PC-9 (cell line): ENCODE measurements around the gene YWHAG. TPM values are rescaled to one million over a fixed set of nuclear protein-coding genes. Genes with fewer than 3 reads are reported as not detected.
"Not testable (repeated sequence)": the region's sequence is repeated elsewhere in the genome, so short reads cannot be mapped to it uniquely, and the experiment has no call there.

Source experiments
- BruUV-seq: library from RNA; stranded (reverse); fragments of 400-500 nt; replicated peaks from 2 replicates; lab custom pipeline; 2021; lab: Mats Ljungman, UMichigan
- CTCF ChIA-PET: fragments of 300-600 bp; sonication (Branson Sonifier 250); formaldehyde crosslinking; loops from one replicate; lab custom pipeline; 2022; ENCODE audit warnings: antibody characterized with exemption; lab: Charles Lee
- POLR2A ChIA-PET: fragments of 300-600 bp; sonication (Branson Sonifier 250); formaldehyde crosslinking; loops from one replicate; lab custom pipeline; 2022; ENCODE audit warnings: antibody characterized with exemption; ENCODE audit not compliant: unreplicated experiment; lab: Charles Lee
- DNase-seq, 2 experiments: peaks; one replicate each; pipeline versions ENCODE4 v3.0.0 to v3.0.0-alpha.2; 2015 to 2022; ENCODE audit warnings: mixed read lengths in 1 of 2
- H2AFZ ChIP-seq: fragments of 200-600 bp; sonication (generic); 2 replicates; pipeline ENCODE4 v1.8.1; 2017; ENCODE audit warnings: antibody characterized with exemption
- H3F3A ChIP-seq: fragments of 200-600 bp; sonication (generic); 2 replicates; pipeline ENCODE4 v1.8.1; 2017; ENCODE audit warnings: antibody characterized with exemption, mild to moderate bottlenecking, low read depth; ENCODE audit not compliant: insufficient read depth
- H3K27ac ChIP-seq: fragments of 200-600 bp; sonication (generic); 2 replicates; pipeline ENCODE4 v1.6.1; 2016; ENCODE audit warnings: mixed run types
- H3K27me3 ChIP-seq: fragments of 200-600 bp; sonication (generic); 2 replicates; pipeline ENCODE4 v1.6.1; 2016; ENCODE audit warnings: low read depth, mixed run types; ENCODE audit not compliant: insufficient read depth
- H3K36me3 ChIP-seq: fragments of 200-600 bp; sonication (generic); 2 replicates; pipeline ENCODE4 v1.6.1; 2016; ENCODE audit warnings: low read depth, mixed run types
- H3K4me1 ChIP-seq: fragments of 200-600 bp; sonication (generic); replicated peaks from 2 replicates; pipeline ENCODE4 v1.6.1; 2016; ENCODE audit warnings: mixed run types; ENCODE audit not compliant: insufficient read depth
- H3K4me2 ChIP-seq: fragments of 200-600 bp; sonication (generic); 2 replicates; pipeline ENCODE4 v1.6.1; 2017; ENCODE audit warnings: mixed run types
- H3K4me3 ChIP-seq: fragments of 200-600 bp; sonication (generic); 2 replicates; pipeline ENCODE4 v1.6.1; 2016; ENCODE audit warnings: mixed run types
- H3K79me2 ChIP-seq: fragments of 200-600 bp; sonication (generic); 2 replicates; pipeline ENCODE4 v1.6.1; 2017; ENCODE audit warnings: low read depth, mixed run types
- H3K9me2 ChIP-seq: fragments of 200-600 bp; sonication (generic); 2 replicates; pipeline ENCODE4 v1.8.1; 2017; ENCODE audit warnings: mild to moderate bottlenecking; ENCODE audit not compliant: insufficient read depth
- H3K9me3 ChIP-seq: fragments of 200-600 bp; sonication (generic); 2 replicates; pipeline ENCODE4 v1.8.1; 2016; ENCODE audit warnings: low read depth; ENCODE audit not compliant: insufficient read depth
- H4K20me1 ChIP-seq: fragments of 200-600 bp; sonication (generic); 2 replicates; pipeline ENCODE4 v1.8.1; 2017; ENCODE audit not compliant: insufficient read depth
- CTCF ChIP-seq: fragments of 200-600 bp; sonication (generic); conservative IDR thresholded peaks from 2 replicates; pipeline ENCODE4 v1.6.1; 2017; ENCODE audit warnings: mixed run types, antibody characterized with exemption, mild to moderate bottlenecking, moderate library complexity
- EZH2 ChIP-seq: fragments of 200-600 bp; sonication (generic); IDR thresholded peaks from 2 replicates; pipeline ENCODE4 v1.8.0; 2017; ENCODE audit warnings: antibody characterized with exemption, low read depth
- intact Hi-C: fragments of 100-400 bp; cut with micrococcal nuclease; formaldehyde crosslinking; loops from one replicate; pipeline ENCODE4 v1.10.0; 2022; ENCODE audit not compliant: unreplicated experiment
- total RNA-seq: library from RNA; stranded (reverse); gene quantifications from 2 replicates; pipeline ENCODE4 v1.2.3, GENCODE V29; 2021

YWHAG gene
- total RNA-seq, 1 experiment from 2014 or later: 250 TPM

- TF ChIP-seq CTCF: no peak
- no peak for TF ChIP-seq EZH2
- H4K20me1 ChIP-seq: no peaks in the 10 kb centered on the region
- peak overlapping the region; percentile 6; the same call in 1 of the 2 replicates for H3K4me2 ChIP-seq
- ChIA-PET POLR2A (no interaction called here), CTCF (interaction anchor here (1.3 to 1.4 kb wide), 2 partner anchors 13 to 19 kb away, joined by 4 to 5 read pairs; no protein-coding TSS in a partner anchor)
- H3K36me3 ChIP-seq: no peaks in the 10 kb centered on the region
- H3K9me2 ChIP-seq: no peaks in the 10 kb centered on the region
- H2AFZ ChIP-seq: no peak overlapping the region
- H3K27ac ChIP-seq: no peak overlapping the region
- H3K4me1 ChIP-seq: peaks cover 24% of the 10 kb centered on the region
- no TSS peak for BruUV-seq
- peaks cover 20% of the 10 kb centered on the region for H3F3A ChIP-seq
- H3K4me3 ChIP-seq: no peak overlapping the region
- intact Hi-C loops: loop anchor here (1.0 kb wide), 1 partner anchor 19 kb away; no protein-coding TSS in a partner anchor
- no peak for DNase-seq
- H3K27me3 ChIP-seq: no peaks in the 10 kb centered on the region
- no peaks in the 10 kb centered on the region for H3K9me3 ChIP-seq
- no peaks in the 10 kb centered on the region for H3K79me2 ChIP-seq
Measured at GRCh38 chr7:76310102-76310957, 48.5 kb downstream of the YWHAG start.

GRCh38 chr7:76309341-76310101 lies 49.3 kb downstream of the YWHAG start:
- H2AFZ ChIP-seq, H4K20me1 ChIP-seq, H3K27ac ChIP-seq, BruUV-seq, H3K27me3 ChIP-seq, H3K9me3 ChIP-seq, H3K79me2 ChIP-seq, H3K4me2 ChIP-seq, DNase-seq, H3K4me3 ChIP-seq, H3K36me3 ChIP-seq, H3K9me2 ChIP-seq: not testable (repeated sequence)
- ChIA-PET CTCF (interaction anchor here (1.1 to 1.3 kb wide), 2 partner anchors 12 kb away, joined by 3 to 5 read pairs; no protein-coding TSS in a partner anchor), POLR2A (interaction anchor here (0.6 kb wide), 1 partner anchor 8 kb away, joined by 3 read pairs; no protein-coding TSS in a partner anchor)
- Histone ChIP-seq H3K4me1 (peaks cover 28% of the 10 kb centered on the region), H3F3A (peaks cover 28% of the 10 kb centered on the region)
- intact Hi-C loops: loop anchor here (1.0 kb wide), 1 partner anchor 18 kb away; no protein-coding TSS in a partner anchor

DNA sequence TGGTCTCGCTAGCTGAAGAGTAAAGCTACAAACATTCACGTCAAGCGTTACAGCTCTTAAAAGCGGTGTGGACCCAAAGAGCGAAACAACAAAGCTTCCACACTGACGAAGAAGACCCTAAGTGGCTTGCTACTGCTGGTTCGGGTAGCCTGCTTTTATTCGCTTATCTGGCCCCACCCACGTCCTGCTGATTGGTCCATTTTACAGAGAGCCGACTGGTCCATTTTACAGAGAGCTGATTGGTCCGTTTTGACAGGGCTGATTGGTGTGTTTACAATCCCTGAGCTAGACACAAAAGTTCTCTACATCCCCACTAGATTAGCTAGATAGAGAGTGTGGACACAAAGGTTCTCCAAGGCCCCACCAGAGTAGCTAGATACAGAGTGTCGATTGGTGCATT lies 49.9 kb downstream of the YWHAG start:
- H3K36me3 ChIP-seq, H2AFZ ChIP-seq, H3K79me2 ChIP-seq, H3K9me3 ChIP-seq, BruUV-seq, H3K4me2 ChIP-seq, H3K4me3 ChIP-seq, intact Hi-C loops, DNase-seq, H3K27me3 ChIP-seq, H4K20me1 ChIP-seq, H3K9me2 ChIP-seq, H3K27ac ChIP-seq: not testable (repeated sequence)
- Histone ChIP-seq H3F3A (peaks cover 35% of the 10 kb centered on the region), H3K4me1 (peaks cover 34% of the 10 kb centered on the region)
- ChIA-PET POLR2A (interaction anchor here (0.6 kb wide), 2 partner anchors 9 to 77 kb away, joined by 3 to 4 read pairs; no protein-coding TSS in a partner anchor), CTCF (interaction anchor here (1.1 kb wide), 1 partner anchor 11 kb away, joined by 3 read pairs; no protein-coding TSS in a partner anchor)
